Measurements from ENCODE around the gene SLC25A21. TPM values are rescaled to one million over a fixed set of nuclear protein-coding genes. Genes with fewer than 3 reads are reported as not detected.

Gene SLC25A21
- total RNA-seq, 2 experiments from 2014 or later: not detected

GRCh38 chr14:36829547-36829946 is 342.9 kb downstream of the SLC25A21 start:
- DNase-seq: no peak
- no peaks in the 10 kb centered on the region for H3K4me1 Mint-ChIP-seq (ENCODE audit: low read depth)
- H3K9me3 Mint-ChIP-seq: no peaks in the 10 kb centered on the region
- ChIA-PET CTCF (no interaction called here), POLR2A (no interaction called here)
- Histone ChIP-seq H3K9me3 (ENCODE audit: control insufficient read depth in 1 of 2, insufficient read depth in 1 of 2, low read length in 2 of 2) (no peaks in the 10 kb centered on the region), H3K4me1 (ENCODE audit: insufficient read depth, low read length) (no peaks in the 10 kb centered on the region), H3K4me3 (ENCODE audit: low read length) (no peak overlapping the region), H3K27me3 (ENCODE audit: control insufficient read depth in 1 of 2, insufficient read depth in 2 of 2, low read length in 2 of 2) (no peaks in the 10 kb centered on the region), H3K36me3 (ENCODE audit: insufficient read depth, low read length) (no peaks in the 10 kb centered on the region), H3K27ac (ENCODE audit: low read depth in 1 of 2, low read length in 2 of 2) (no peak overlapping the region)
- no peaks in the 10 kb centered on the region for H3K36me3 Mint-ChIP-seq (ENCODE audit: low read depth)
- no peaks in the 10 kb centered on the region for H3K27me3 Mint-ChIP-seq
- H3K4me3 Mint-ChIP-seq: no peak overlapping the region
- no peak overlapping the region for H3K27ac Mint-ChIP-seq
- TF ChIP-seq, protein P1, sequence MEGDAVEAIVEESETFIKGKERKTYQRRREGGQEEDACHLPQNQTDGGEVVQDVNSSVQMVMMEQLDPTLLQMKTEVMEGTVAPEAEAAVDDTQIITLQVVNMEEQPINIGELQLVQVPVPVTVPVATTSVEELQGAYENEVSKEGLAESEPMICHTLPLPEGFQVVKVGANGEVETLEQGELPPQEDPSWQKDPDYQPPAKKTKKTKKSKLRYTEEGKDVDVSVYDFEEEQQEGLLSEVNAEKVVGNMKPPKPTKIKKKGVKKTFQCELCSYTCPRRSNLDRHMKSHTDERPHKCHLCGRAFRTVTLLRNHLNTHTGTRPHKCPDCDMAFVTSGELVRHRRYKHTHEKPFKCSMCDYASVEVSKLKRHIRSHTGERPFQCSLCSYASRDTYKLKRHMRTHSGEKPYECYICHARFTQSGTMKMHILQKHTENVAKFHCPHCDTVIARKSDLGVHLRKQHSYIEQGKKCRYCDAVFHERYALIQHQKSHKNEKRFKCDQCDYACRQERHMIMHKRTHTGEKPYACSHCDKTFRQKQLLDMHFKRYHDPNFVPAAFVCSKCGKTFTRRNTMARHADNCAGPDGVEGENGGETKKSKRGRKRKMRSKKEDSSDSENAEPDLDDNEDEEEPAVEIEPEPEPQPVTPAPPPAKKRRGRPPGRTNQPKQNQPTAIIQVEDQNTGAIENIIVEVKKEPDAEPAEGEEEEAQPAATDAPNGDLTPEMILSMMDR (IDR thresholded peaks at IDR 0.05): no peak
- intact Hi-C loops (cut with DNase I, micrococcal nuclease): no loop called here
- no peak for ATAC-seq (ENCODE audit: poor library complexity)

DNA sequence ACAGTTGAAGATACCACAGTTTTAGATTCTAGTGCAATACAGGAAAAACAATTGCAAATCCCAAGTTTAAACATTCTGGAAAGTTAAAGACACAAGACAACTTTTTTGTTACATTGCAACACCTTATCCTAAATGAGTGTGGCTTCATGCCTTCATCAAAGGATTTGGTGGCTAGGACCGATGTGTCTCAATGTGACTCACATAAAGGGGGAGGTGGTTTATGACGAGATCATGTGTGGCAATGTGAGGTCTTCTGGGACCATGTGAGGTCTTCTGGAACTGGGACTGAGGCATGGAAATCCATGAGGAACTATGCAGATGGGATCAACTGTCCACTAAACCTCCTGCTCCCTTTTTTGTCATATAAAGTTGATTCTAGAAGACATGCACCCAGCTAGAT is 344.5 kb downstream of the SLC25A21 start:
- H3K36me3 ChIP-seq (ENCODE audit: insufficient read depth, low read length): no peaks in the 10 kb centered on the region
- H3K27ac ChIP-seq (ENCODE audit: low read depth in 1 of 2, low read length in 2 of 2): no peak overlapping the region
- H3K27me3 Mint-ChIP-seq: no peaks in the 10 kb centered on the region
- ChIA-PET CTCF (no interaction called here), POLR2A (no interaction called here)
- H3K4me1 Mint-ChIP-seq (ENCODE audit: low read depth): no peaks in the 10 kb centered on the region
- ATAC-seq (ENCODE audit: poor library complexity): no peak
- no peaks in the 10 kb centered on the region for H3K36me3 Mint-ChIP-seq (ENCODE audit: low read depth)
- TF ChIP-seq, protein P1 (IDR thresholded peaks at IDR 0.05): no peak
- no peak overlapping the region for H3K27ac Mint-ChIP-seq
- DNase-seq: no peak
- no peak overlapping the region for H3K4me3 ChIP-seq (ENCODE audit: low read length)
- H3K4me1 ChIP-seq (ENCODE audit: insufficient read depth, low read length): no peaks in the 10 kb centered on the region
- intact Hi-C loops (cut with DNase I, micrococcal nuclease): no loop called here
- H3K4me3 Mint-ChIP-seq: no peak overlapping the region
- no peaks in the 10 kb centered on the region for H3K27me3 ChIP-seq (ENCODE audit: control insufficient read depth in 1 of 2, insufficient read depth in 2 of 2, low read length in 2 of 2)
- no peaks in the 10 kb centered on the region for H3K9me3 ChIP-seq (ENCODE audit: control insufficient read depth in 1 of 2, insufficient read depth in 1 of 2, low read length in 2 of 2)
- no peaks in the 10 kb centered on the region for H3K9me3 Mint-ChIP-seq

- Histone ChIP-seq H3K4me3 (ENCODE audit: low read length) (no peak overlapping the region), H3K27me3 (ENCODE audit: control insufficient read depth in 1 of 2, insufficient read depth in 2 of 2, low read length in 2 of 2) (no peaks in the 10 kb centered on the region), H3K9me3 (ENCODE audit: control insufficient read depth in 1 of 2, insufficient read depth in 1 of 2, low read length in 2 of 2) (no peaks in the 10 kb centered on the region), H3K27ac (ENCODE audit: low read depth in 1 of 2, low read length in 2 of 2) (no peak overlapping the region), H3K36me3 (ENCODE audit: insufficient read depth, low read length) (no peaks in the 10 kb centered on the region), H3K4me1 (ENCODE audit: insufficient read depth, low read length) (no peaks in the 10 kb centered on the region)
- H3K27ac Mint-ChIP-seq: no peak overlapping the region
- POLR2A ChIA-PET: no interaction called here
- no peaks in the 10 kb centered on the region for H3K4me1 Mint-ChIP-seq (ENCODE audit: low read depth)
- no peaks in the 10 kb centered on the region for H3K36me3 Mint-ChIP-seq (ENCODE audit: low read depth)
- CTCF ChIA-PET: no interaction called here
- intact Hi-C loops (cut with DNase I, micrococcal nuclease): no loop called here
- H3K27me3 Mint-ChIP-seq: no peaks in the 10 kb centered on the region
- H3K9me3 Mint-ChIP-seq: no peaks in the 10 kb centered on the region
- TF ChIP-seq, protein P1 (IDR thresholded peaks at IDR 0.05): no peak
- DNase-seq (no peak), ATAC-seq (ENCODE audit: poor library complexity) (no peak)
- H3K4me3 Mint-ChIP-seq: no peak overlapping the region
Observed at GRCh38 chr14:36826614-36827013, 345.8 kb downstream of the SLC25A21 start.

All from CD4-positive, alpha-beta T cell (primary cell).